ENCODE measurements around the gene GALNT16.
"Not testable (repeated sequence)": the region's sequence is repeated elsewhere in the genome, so short reads cannot be mapped to it uniquely, and the experiment has no call there.

The GALNT16 gene

GRCh38 chr14:69363055-69363454 lies 103.1 kb downstream of the GALNT16 start:
- DNase-seq (ENCODE audit: low read depth in 2 of 2), result no peak

GRCh38 chr14:69363964-69364363 lies 104.0 kb downstream of the GALNT16 start:
- DNase-seq (ENCODE audit: low read depth in 2 of 2), result no peak

- DNase-seq (ENCODE audit: low read depth in 2 of 2), result no peak
These were observed 104.4 kb downstream of the GALNT16 start for GRCh38 chr14:69364378-69364777.

GRCh38 chr14:69366069-69366468 lies 106.1 kb downstream of the GALNT16 start:
- DNase-seq (ENCODE audit: low read depth in 2 of 2), result no peak

- no peak for DNase-seq (ENCODE audit: low read depth in 2 of 2)
These were observed 106.8 kb downstream of the GALNT16 start for GRCh38 chr14:69366761-69367160.

GRCh38 chr14:69368381-69368780 lies 108.4 kb downstream of the GALNT16 start:
- no peak for DNase-seq (ENCODE audit: low read depth in 2 of 2)

GRCh38 chr14:69370061-69370460 lies 110.1 kb downstream of the GALNT16 start:
- DNase-seq (ENCODE audit: low read depth in 2 of 2), result no peak

- DNase-seq (ENCODE audit: low read depth in 2 of 2), result no peak
These were observed 112.2 kb downstream of the GALNT16 start for GRCh38 chr14:69372146-69372545.

- no peak for DNase-seq (ENCODE audit: low read depth in 2 of 2)
These were observed 113.1 kb downstream of the GALNT16 start for GRCh38 chr14:69373104-69373503.

- DNase-seq (ENCODE audit: low read depth in 2 of 2), result no peak
These were observed 114.3 kb downstream of the GALNT16 start for GRCh38 chr14:69374235-69374634.

- DNase-seq (ENCODE audit: low read depth in 2 of 2), result no peak
These were observed 115.2 kb downstream of the GALNT16 start for GRCh38 chr14:69375182-69375581.

GRCh38 chr14:69375722-69376121 lies 115.8 kb downstream of the GALNT16 start:
- DNase-seq (ENCODE audit: low read depth in 2 of 2), result no peak

GRCh38 chr14:69376439-69376838 lies 116.5 kb downstream of the GALNT16 start:
- no peak for DNase-seq (ENCODE audit: low read depth in 2 of 2)

GRCh38 chr14:69378274-69378673 lies 118.3 kb downstream of the GALNT16 start:
- no peak for DNase-seq (ENCODE audit: low read depth in 2 of 2)

- no peak for DNase-seq (ENCODE audit: low read depth in 2 of 2)
These were observed 127.4 kb downstream of the GALNT16 start for GRCh38 chr14:69387311-69387710.

GRCh38 chr14:69391400-69391799 lies 131.4 kb downstream of the GALNT16 start:
- DNase-seq (ENCODE audit: low read depth in 2 of 2), result not testable (repeated sequence)

- DNase-seq (ENCODE audit: low read depth in 2 of 2), result no peak
These were observed 132.5 kb downstream of the GALNT16 start for GRCh38 chr14:69392481-69392880.

- DNase-seq (ENCODE audit: low read depth in 2 of 2), result no peak
These were observed 136.0 kb downstream of the GALNT16 start for GRCh38 chr14:69395929-69396328.

- DNase-seq (ENCODE audit: low read depth in 2 of 2), result peak; percentile 94
These were observed 138.3 kb downstream of the GALNT16 start, which contains the start of the genes ERH and SLC39A9 for GRCh38 chr14:69398053-69398817. ERH (minus strand) TSS chr14:69398299; CDS start chr14:69398233, 66 bp downstream. SLC39A9 (plus strand) TSS chr14:69398692; CDS start chr14:69399370, 678 bp downstream.

- no peak for DNase-seq (ENCODE audit: low read depth in 2 of 2)
These were observed 138.9 kb downstream of the GALNT16 start for GRCh38 chr14:69398818-69399210.

- no peak for DNase-seq (ENCODE audit: low read depth in 2 of 2)
These were observed 139.8 kb downstream of the GALNT16 start for GRCh38 chr14:69399750-69400149.

- no peak for DNase-seq (ENCODE audit: low read depth in 2 of 2)
These were observed 140.2 kb downstream of the GALNT16 start for GRCh38 chr14:69400154-69400553.

- DNase-seq (ENCODE audit: low read depth in 2 of 2), result no peak
These were observed 141.9 kb downstream of the GALNT16 start for GRCh38 chr14:69401841-69402240.

GRCh38 chr14:69404478-69404877 lies 144.5 kb downstream of the GALNT16 start:
- DNase-seq (ENCODE audit: low read depth in 2 of 2), result no peak
